GM21737 (cell line): ENCODE data around the gene OR6S1.
"Not testable (repeated sequence)": the region's sequence is repeated elsewhere in the genome, so short reads cannot be mapped to it uniquely, and the experiment has no call there.

Experiments used
- ATAC-seq: cut with Tn5 transposase; IDR thresholded peaks from one replicate; pipeline ENCODE4 v1.9.1; 2021; ENCODE audit warnings: mild to moderate bottlenecking, moderate library complexity; ENCODE audit not compliant: unreplicated experiment

The OR6S1 gene

GRCh38 chr14:20612403-20612802 lies 29.1 kb downstream of the OR6S1 start:
- no peak for ATAC-seq

- no peak for ATAC-seq
Measured at GRCh38 chr14:20611277-20611676, 30.2 kb downstream of the OR6S1 start.

GRCh38 chr14:20610002-20610765 lies 31.3 kb downstream of the OR6S1 start:
- ATAC-seq, result no peak

- peak; percentile 23 for ATAC-seq
Measured at GRCh38 chr14:20609215-20610001, 32.1 kb downstream of the OR6S1 start.

DNA sequence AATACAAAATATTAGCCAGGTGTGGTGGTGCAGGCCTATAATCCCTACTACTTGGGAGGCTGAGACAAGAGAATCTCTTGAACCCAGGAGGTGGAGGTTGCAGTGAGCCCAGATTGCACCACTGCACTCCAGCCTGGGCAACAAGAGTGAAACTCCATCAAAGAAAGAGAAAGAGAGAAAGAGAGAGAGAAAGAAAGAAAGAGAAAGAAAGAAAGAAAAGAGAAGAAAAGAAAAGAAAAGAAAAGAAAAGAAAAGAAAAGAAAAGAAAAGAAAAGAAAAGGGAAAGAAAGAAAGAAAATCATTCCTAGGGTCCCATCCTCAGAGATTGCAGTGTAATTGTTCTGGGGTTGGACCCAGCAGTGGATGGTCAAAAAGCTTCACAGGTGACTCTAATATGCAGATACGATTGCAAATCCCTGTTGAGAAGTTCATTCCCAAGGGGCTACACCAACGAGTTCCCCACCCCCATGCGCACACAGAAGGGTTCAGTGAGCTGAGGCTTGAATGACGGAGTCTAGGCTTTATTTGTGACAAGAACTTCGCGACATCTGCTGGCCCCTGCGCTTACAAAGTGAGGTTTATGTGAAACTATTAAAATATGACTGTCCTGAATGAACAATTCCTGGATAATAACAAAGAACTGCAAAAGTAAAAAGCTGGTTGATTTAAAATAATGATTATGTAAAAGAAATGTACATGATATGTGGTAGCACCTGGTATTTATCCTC lies 32.9 kb downstream of the OR6S1 start:
- no peak for ATAC-seq

DNA sequence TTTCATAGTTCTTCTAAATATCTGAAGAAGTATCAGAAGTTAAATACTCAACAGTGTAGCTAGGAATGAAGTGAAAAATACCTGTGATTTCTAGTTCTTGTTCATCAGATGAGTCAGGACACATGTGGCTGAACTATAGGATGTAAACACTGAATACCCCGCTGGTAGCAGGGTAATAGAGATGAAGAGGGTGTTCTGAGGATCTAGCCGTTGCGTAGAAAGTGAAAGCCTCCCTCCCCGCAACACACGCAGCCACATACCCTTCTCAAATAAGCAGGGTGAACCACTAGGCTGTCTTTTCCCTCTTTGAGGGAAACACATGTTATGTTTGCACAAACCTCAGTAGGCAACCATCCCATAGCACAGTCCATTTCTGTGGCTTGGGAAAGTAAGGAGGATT lies 33.9 kb downstream of the OR6S1 start:
- no peak for ATAC-seq

- ATAC-seq, result no peak
Measured at GRCh38 chr14:20606902-20607242, 34.6 kb downstream of the OR6S1 start.

- ATAC-seq, result no peak
Measured at GRCh38 chr14:20606190-20606901, 35.1 kb downstream of the OR6S1 start.

DNA sequence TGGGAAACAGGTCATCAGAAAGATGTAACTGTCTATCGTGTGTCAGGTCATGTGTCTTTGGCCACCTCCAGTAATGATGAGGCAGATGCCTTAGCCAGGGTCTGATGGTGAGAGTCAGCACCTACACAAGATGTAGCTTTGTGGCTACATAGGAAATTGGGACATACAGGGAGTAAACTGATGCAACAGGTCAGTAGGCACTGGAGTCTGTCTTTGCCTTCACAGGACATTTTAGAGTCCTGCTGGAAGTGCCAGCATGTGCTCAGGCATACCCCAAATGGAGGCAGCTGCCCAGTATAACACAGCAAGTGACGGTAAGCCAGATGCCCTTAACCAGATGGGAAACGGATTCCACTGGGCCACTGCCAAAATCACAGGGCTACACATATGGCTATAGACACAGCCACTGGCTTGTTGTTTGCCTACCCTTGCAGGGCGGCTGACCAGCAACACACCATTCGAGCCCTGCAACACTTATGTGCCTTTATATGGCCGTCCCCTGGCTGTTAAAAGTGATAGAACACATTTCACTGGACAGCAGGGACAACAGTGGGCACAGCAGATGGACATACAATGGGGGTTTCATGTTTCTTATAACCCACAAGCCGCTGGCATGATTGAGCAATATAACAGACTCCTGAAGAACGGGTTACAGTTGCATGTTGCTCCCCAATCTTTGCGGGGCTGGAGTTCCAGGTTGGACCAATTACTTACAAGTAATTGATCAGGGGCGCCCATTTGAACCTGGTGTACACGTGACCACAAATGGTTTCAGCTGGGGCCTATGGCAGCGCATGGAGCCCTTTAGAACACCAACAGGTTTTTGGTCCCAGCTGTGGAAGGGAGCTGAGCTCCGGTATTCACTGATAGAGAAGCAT lies 37.4 kb downstream of the OR6S1 start:
- ATAC-seq, result no peak

DNA sequence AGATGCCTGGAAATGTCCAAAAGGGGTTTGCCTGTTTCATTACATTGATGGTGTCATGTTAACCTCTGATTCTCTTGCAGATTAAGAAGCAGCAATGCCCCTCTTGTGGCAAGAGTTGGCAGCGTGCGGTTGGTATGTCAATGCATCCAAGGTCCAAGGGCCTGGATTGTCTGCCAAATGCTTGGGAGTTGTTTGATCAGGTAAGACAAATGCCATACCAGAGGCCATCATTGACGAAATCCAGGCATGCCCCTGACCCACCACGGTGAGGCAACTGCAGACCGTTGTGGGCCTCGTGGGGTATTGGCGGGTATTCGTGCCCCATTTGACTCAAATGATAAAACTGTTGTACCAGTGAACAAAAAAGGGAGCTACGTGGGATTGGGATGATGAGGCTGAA lies 38.9 kb downstream of the OR6S1 start:
- no peak for ATAC-seq

DNA sequence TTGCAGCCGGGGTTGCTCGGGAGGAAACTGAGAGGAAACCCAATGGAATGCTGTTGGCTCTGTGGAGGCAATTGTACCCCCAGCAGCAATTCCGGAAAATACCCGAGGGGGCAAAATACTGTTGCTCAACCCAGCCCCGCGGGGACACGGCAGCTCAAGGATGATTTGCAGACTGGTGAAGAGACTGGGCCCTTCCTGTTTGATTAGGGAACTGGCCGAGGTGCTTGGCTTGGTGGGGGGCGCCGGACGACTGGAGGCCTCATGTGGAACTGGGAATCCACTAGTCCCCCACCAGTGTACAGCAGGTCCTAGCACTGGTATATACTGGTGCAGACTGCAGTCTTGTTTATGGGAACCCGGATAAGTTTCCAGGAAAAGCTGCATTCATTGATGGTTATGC lies 40.0 kb downstream of the OR6S1 start:
- no peak for ATAC-seq

DNA sequence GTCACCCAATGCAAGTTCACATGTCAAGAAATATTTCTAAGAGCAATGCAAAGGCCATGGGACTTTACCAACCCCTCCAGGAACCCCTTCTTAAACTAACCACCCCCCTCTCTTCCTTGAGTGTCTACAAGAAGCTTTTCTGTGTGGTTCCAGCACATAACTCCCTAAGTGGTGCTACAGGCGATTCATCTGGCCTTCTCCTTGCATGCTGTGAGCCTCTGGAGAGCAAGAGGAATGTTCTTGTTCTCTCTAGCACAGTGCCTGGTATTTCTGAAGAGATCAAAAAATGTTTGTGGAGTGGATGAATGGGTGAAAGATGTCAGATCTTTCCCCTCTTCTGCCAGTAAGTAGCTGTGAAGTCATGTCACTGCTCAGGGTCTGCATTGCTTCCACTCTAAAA lies 44.4 kb downstream of the OR6S1 start:
- no peak for ATAC-seq

- ATAC-seq, result not testable (repeated sequence)
Measured at GRCh38 chr14:20595726-20596125, 45.8 kb downstream of the OR6S1 start.

DNA sequence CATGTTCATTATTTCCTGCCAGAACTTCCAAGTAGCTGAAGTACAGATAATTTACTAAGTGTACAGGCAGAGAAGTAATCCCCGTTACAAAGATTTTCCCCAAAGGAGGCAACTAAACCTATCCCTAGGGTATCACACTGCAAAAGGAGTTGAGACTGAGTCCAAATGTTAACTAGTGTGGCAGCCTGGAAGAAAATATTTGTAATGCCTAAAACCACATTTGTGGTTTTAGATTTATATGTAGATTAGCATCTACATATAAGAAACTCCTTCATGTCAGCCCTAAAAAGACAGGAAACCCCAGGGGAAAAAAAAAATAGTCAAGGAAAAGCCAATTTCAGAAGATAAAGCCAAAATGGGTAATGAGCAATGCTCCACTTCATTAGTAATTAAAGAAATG lies 48.9 kb downstream of the OR6S1 start:
- ATAC-seq, result no peak

- no peak for ATAC-seq
Measured at GRCh38 chr14:20591235-20591634, 50.3 kb downstream of the OR6S1 start, which contains the start of gene RNASE12. Gene RNASE12 (minus strand): TSS chr14:20591376. CDS start chr14:20590723, 653 bp downstream.
